Measurements from ENCODE around the gene RNF215.
A peak's percentile ranks its signal among the peaks of the same experiment; 100 is the strongest.

Gene RNF215

GRCh38 chr22:30397656-30398635, 10.7 kb upstream of the RNF215 start:
- no peak for DNase-seq (ENCODE audit: low read depth in 2 of 2)

GRCh38 chr22:30396871-30397655, 9.9 kb upstream of the RNF215 start, which contains the start of gene SEC14L2:
TSS of gene SEC14L2 (plus strand) at chr22:30397018. CDS start at chr22:30397117, 99 bp downstream.
- peak; percentile 56 to 60 for DNase-seq (ENCODE audit: low read depth in 2 of 2)

- no peak for DNase-seq (ENCODE audit: low read depth in 2 of 2)
Measured at GRCh38 chr22:30393885-30394284, 6.7 kb upstream of the RNF215 start.

DNA sequence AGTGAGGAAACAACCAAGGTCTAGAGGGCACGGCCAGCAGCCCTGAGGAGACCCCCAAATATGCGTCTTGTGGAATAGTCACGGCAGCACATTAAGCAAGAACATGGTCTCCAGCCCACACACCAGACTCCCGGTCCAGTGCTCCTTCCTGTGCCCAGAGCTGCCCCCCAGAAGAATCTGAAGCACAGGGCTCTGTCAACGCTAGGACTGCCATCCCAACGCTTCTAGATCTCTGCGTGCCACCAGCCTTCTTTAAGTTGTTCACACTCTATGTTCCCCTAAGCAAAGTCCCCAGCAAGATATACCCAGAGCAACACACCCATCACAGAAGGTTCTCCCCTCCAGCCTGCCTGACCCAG, 6.1 kb upstream of the RNF215 start:
- no peak for DNase-seq (ENCODE audit: low read depth in 2 of 2)

- no peak for DNase-seq (ENCODE audit: low read depth in 2 of 2)
Measured at GRCh38 chr22:30392661-30393321, 5.6 kb upstream of the RNF215 start.

DNA sequence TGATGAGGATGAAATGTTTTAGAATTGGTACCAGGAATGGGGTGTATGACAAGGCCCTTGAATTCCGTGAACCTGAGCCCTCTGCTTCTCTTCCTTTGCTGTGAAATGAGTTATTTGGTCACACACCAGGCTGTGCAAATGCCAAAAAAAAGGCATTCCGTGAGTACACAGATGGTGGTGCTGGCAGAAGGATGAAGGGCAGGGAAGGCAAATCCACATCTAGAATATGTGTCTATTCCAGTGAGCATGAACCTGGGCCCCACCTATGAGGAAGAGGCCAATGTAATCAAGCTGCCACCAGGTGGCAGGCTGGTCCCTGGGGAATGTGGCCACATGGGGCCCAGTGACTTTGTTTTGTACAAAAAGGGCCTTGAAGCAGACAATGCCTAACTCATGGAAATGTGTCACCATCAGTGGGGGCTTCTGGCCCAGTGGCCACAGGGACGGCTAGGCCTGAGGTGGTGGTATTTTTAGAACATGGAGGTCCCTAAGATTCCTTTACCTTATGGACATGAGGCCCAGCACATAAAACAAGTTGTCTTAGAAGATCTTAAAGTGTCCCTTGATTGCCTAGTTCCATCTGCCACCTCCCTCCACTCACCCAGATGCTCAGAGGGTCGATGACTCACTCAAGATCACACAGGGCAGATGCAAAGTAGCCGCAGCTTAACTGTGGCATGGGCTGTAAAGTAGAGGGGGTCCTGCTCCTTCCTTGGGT, 3.9 kb upstream of the RNF215 start:
- DNase-seq (ENCODE audit: low read depth in 2 of 2): peak; percentile 59 to 73

- DNase-seq (ENCODE audit: low read depth in 2 of 2): no peak
Measured at GRCh38 chr22:30386608-30386959, 627 bp downstream of the RNF215 start.

- DNase-seq (ENCODE audit: low read depth in 2 of 2): no peak
Measured at GRCh38 chr22:30385942-30386341, 1.3 kb downstream of the RNF215 start.

DNA sequence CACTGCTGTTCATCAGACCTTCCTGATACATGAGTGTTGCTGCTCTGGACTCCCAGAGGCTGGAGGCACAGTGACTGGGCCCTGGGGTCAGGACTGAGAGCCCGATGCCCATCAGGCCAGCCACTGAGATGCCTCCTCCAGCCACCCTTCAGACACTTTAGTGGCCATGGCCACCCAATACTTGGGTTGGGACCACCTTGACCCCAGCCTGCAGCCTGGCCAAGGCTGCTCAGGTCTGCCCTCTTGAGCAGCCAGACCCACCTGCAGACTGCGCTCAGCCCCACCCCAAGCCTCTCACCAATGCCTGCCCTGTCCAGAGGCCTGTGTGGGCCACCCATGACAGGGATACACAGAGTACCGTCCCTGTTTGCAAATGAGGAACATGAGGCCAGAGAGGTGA, 4.2 kb downstream of the RNF215 start:
- no peak for DNase-seq (ENCODE audit: low read depth in 2 of 2)

GRCh38 chr22:30382340-30382739, 4.9 kb downstream of the RNF215 start:
- no peak for DNase-seq (ENCODE audit: low read depth in 2 of 2)

DNA sequence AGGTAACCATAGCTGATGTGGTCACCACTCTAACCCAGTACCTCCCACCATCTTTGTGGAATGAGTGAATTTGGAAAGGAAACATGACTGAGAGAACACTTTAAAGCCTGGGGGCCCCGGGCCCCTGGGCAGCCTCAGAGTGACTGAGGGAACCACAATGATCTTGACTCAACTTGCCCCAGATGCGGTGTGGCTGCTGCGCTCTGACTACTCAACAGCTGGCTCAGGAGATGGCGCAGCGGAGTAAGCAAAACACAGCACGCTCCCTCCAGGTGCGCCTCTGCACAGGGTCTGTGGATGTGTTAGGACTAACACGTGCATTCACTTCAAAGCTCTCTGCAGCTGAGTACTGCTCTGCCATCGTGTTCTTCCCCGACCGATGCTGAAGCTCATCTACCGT, 5.9 kb downstream of the RNF215 start:
- peak in 1 of 2 donors; percentile 44 for DNase-seq (ENCODE audit: low read depth in 2 of 2)

GRCh38 chr22:30380011-30380410, 7.2 kb downstream of the RNF215 start:
- no peak for DNase-seq (ENCODE audit: low read depth in 2 of 2)

GRCh38 chr22:30375312-30375849, 11.8 kb downstream of the RNF215 start:
- no peak for DNase-seq (ENCODE audit: low read depth in 2 of 2)

DNA sequence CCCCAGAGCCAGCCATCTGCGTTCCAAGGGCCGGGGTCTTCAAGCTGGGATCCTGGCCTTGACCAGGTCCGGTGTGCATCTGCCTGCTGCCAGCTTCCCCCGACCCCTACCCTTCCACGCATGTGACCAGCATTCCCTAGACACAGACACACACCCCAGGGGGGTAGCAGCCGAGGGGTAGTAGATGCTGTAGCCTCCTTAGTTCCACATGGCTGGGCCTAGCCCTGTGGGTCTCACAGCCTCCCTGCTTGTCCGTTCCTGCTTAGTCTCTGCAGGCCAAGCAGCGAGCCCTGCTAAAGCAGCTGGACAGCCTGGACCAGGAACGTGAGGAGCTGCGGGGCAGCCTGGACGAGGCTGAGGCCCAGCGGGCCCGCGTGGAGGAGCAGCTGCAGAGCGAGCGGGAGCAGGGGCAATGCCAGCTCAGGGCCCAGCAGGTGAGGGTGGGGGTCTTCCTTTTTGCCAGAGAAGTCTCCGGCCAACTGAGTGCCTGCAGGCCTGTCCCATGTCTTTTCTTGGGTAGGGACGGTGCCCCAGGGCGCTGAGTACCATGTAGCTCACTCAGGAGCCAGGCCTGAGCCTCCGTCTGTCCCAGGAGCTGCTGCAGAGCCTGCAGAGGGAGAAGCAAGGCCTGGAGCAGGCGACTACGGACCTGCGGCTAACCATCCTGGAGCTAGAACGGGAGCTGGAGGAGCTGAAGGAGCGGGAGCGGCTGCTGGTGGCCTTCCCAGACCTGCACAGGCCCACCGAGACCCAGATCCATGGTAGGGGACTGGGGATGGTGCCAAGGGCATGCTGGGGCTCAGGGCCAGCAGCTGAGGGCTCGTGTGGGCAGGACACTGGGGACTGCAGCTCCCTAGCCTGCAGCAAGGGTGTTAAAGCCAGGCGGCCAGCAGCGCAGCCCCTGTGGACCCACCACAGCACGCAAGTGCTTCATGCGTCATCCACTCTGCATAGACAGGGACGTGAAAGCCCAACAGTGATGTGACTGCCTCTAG, 13.6 kb downstream of the RNF215 start:
- DNase-seq (ENCODE audit: low read depth in 2 of 2): no peak

DNA sequence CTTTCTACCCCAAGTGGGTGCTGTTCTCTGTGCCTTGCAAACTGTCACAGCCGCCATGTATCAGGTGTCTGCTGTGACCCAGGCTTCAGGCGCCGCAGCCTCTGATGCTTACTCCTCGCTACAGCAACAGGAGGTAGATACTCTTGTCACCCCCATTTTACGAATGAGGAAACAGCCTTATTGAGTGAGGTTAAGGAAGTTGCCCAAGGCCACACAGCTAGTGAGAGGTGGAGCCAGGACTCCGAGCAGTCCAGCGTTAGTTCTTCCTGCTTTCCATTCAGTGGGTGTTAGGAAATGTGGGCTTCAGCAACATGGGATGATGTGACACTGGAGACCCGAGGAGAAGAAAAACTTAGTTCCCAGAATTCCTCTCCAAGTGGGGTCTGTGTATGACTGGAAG, 14.3 kb downstream of the RNF215 start:
- DNase-seq (ENCODE audit: low read depth in 2 of 2): no peak

DNA sequence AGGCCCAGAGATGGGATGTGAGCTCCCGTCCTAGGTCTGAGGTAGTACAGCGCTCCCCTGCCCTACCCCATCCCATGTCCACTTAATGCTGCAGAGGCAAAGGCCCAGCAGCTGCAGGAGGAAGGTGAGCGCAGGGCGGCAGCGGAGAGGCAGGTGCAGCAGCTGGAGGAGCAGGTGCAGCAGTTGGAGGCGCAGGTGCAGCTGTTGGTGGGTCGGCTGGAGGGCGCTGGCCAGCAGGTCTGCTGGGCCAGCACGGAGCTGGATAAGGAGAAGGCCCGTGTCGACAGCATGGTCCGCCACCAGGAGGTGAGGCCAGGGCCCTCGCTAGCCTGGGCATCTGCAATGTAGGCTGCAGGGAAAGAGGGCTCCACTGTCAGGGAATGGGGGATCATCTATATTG, 15.2 kb downstream of the RNF215 start:
- no peak for DNase-seq (ENCODE audit: low read depth in 2 of 2)

- DNase-seq (ENCODE audit: low read depth in 2 of 2): no peak
Measured at GRCh38 chr22:30371321-30371720, 15.9 kb downstream of the RNF215 start.

DNA sequence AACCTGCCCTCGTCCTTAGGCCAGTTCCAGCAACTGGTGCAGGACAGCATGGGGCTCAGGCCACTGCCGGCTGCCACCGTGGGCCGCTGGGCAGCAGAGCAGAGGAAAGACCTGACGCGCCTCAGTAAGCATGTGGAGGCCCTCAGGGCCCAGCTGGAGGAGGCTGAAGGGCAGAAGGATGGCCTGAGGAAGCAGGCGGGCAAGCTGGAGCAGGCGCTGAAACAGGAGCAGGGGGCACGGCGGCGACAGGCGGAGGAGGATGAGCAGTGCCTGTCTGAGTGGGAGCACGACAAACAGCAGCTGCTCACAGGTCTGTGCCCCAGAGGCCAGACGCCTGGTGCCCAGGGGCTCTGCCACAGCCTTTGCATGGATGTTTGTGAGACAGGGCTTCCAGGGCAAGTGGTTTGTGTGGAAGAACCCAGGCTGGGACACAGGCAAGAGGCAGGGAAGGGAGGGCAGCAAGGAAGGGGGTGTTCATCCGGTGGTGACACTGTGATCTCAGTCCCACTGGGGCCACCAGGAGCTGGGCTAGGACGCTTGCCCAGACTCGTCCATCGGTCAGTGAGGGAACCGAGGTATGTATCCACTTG, 16.5 kb downstream of the RNF215 start:
- no peak for DNase-seq (ENCODE audit: low read depth in 2 of 2)

DNA sequence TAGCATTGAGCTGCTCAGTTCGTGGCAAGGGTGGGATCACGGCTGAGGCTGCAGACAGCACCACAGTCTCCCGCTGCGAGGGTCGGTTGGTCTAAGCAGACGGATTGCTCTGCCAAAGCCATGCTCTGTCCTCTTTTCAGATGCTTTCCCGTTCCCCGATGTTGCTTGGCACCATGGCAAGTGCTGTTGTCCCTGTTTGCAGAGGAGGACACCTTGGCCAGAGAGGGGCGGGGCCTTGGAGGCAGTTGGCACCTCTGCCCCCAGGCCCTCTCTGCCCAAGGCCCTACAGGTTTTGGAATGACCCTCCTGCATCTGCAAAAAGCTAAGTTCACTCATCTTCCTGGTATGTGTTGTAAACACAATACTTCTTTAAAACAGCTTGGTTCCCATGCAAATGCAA, 18.8 kb downstream of the RNF215 start:
- no peak for DNase-seq (ENCODE audit: low read depth in 2 of 2)

GRCh38 chr22:30365891-30366290, 21.3 kb downstream of the RNF215 start:
- no peak for DNase-seq (ENCODE audit: low read depth in 2 of 2)

Measured in stimulated activated CD8-positive, alpha-beta memory T cell treated with anti-CD3 and anti-CD28 coated beads, Interleukin-15, amount 100 ng/mL, for 48 hours (primary cell).